K562 (cell line): ENCODE measurements around the gene EPB41L1. TPM values are rescaled to one million over a fixed set of nuclear protein-coding genes. Genes with fewer than 3 reads are reported as not detected.

Experiments
- CTBP1 ChIP-seq: fragments of 450-650 bp; IDR thresholded peaks from 2 replicates; pipeline ENCODE4 v1.6.1; 2016; ENCODE audit warnings: borderline replicate concordance
- DMBX1 ChIP-seq: fragments of 250-450 bp; sonication (Bioruptor Pico); IDR thresholded peaks from 2 replicates; pipeline ENCODE4 v1.8.0; 2022; ENCODE audit warnings: inconsistent platforms, mild to moderate bottlenecking, moderate library complexity, borderline replicate concordance
- DPF2 ChIP-seq: fragments of 450-650 bp; IDR thresholded peaks from 2 replicates; pipeline ENCODE4 v1.6.1; 2016
- ETS1 ChIP-seq: conservative IDR thresholded peaks from 2 replicates; pipeline ENCODE4 v1.6.1; 2011; ENCODE audit warnings: low read depth, mild to moderate bottlenecking, low read length; ENCODE audit not compliant: control insufficient read depth
- ETV6 ChIP-seq, 3 experiments: fragments of 150-350 bp in 1 of 3; sonication (generic) in 1 of 3; formaldehyde crosslinking in 1 of 3; IDR thresholded peaks; 2 replicates each; pipeline versions ENCODE4 v1.6.1 to v1.8.0; 2014 to 2022; ENCODE audit warnings: borderline replicate concordance in 2 of 3, low read depth in 2 of 3, antibody characterized with exemption in 1 of 3, low read length in 1 of 3, mild to moderate bottlenecking in 1 of 3, missing genetic modification reagents in 1 of 3
- JUND ChIP-seq, 2 experiments: IDR thresholded peaks; 2 replicates in 1 of 2; 3 replicates in 1 of 2; pipeline ENCODE4 v1.6.1; 2011; ENCODE audit warnings: borderline replicate concordance in 2 of 2, low read depth in 2 of 2, low read length in 2 of 2, improper control_type of control experiment in 1 of 2, missing biosample characterization in 1 of 2, missing genetic modification characterization in 1 of 2, missing genetic modification reagents in 1 of 2
- KHSRP ChIP-seq: fragments of 450-650 bp; IDR thresholded peaks from 2 replicates; pipeline ENCODE4 v1.6.1; 2017
- LCOR ChIP-seq: sonication (generic); formaldehyde crosslinking; IDR thresholded peaks from 2 replicates; pipeline ENCODE4 v1.8.0; 2022; ENCODE audit warnings: mild to moderate bottlenecking, missing genetic modification reagents
- NFE2 ChIP-seq: IDR thresholded peaks from 2 replicates; pipeline ENCODE4 v1.6.1; 2014; ENCODE audit warnings: antibody characterized with exemption, low read depth
- SMAD4 ChIP-seq: fragments of 250-450 bp; sonication (Bioruptor Pico); conservative IDR thresholded peaks from 2 replicates; pipeline ENCODE4 v1.8.0; 2021; ENCODE audit warnings: inconsistent platforms, mild to moderate bottlenecking, moderate library complexity
- SMC3 ChIP-seq: conservative IDR thresholded peaks from 2 replicates; pipeline ENCODE4 v1.6.1; 2011; ENCODE audit warnings: low read depth, low read length, improper control_type of control experiment; ENCODE audit not compliant: insufficient read depth
- USF1 ChIP-seq: sonication (generic); formaldehyde crosslinking; IDR thresholded peaks from 2 replicates; pipeline ENCODE4 v1.9.0; 2022; ENCODE audit warnings: mild to moderate bottlenecking, missing genetic modification reagents
- ZC3H11A ChIP-seq: IDR thresholded peaks from 2 replicates; pipeline ENCODE4 v1.6.1; 2012; ENCODE audit warnings: low read depth, low read length, improper control_type of control experiment
- ZNF165 ChIP-seq: fragments of 250-450 bp; sonication (Bioruptor Pico); IDR thresholded peaks from 2 replicates; pipeline ENCODE4 v1.4.0; 2020; ENCODE audit warnings: borderline replicate concordance
- ZNF263 ChIP-seq: sonication (generic); formaldehyde crosslinking; IDR thresholded peaks from 2 replicates; pipeline ENCODE4 v1.8.0; 2022; ENCODE audit warnings: mild to moderate bottlenecking, missing genetic modification reagents, borderline replicate concordance
- ZNF347 ChIP-seq: fragments of 450-650 bp; formaldehyde crosslinking; IDR thresholded peaks from 2 replicates; pipeline ENCODE4 v1.4.0; 2020; ENCODE audit warnings: low read depth, mild to moderate bottlenecking, moderate library complexity
- ZNF696 ChIP-seq: fragments of 250-450 bp; sonication (Bioruptor Pico); conservative IDR thresholded peaks from 2 replicates; pipeline ENCODE4 v1.4.0; 2020; ENCODE audit warnings: mild to moderate bottlenecking, moderate library complexity
- ZSCAN29 ChIP-seq: fragments of 450-650 bp; IDR thresholded peaks from 2 replicates; pipeline ENCODE4 v1.6.1; 2017
- polyA plus RNA-seq, 8 experiments: library from polyadenylated mRNA; depleted of rRNA in 4 of 8; stranded (reverse) in 5 of 8; unstranded in 3 of 8; fragments of >200 nt; fragmentation: Nextera tagmentation in 2 of 8; fragmentation: Illumina TruSeq in 1 of 8; extraction: Ambion mirVana in 2 of 8; extraction: Trizol in 1 of 8; gene quantifications; 2 replicates each; pipeline versions ENCODE4 v1.2.1 to v1.2.3, GENCODE V29; 2011 to 2014; ENCODE audit warnings: inconsistent platforms in 1 of 8, missing spikeins in 1 of 8
- total RNA-seq, 7 experiments: library from RNA; depleted of rRNA in 6 of 7; stranded (reverse); fragments of >200 nt in 6 of 7; fragmentation: Illumina TruSeq in 2 of 7; extraction: Trizol in 2 of 7; gene quantifications; 2 replicates each; pipeline versions ENCODE4 v1.2.1 to v1.2.3, GENCODE V29; 2011 to 2021; ENCODE audit warnings: low replicate concordance in 1 of 7
- TF ChIP-seq, protein P1 (sequence below), 2 experiments: IDR thresholded peaks in 1 of 2; conservative IDR thresholded peaks in 1 of 2; 2 replicates each; pipeline ENCODE4 v1.6.1; 2016; ENCODE audit warnings: low read depth in 2 of 2, mild to moderate bottlenecking in 1 of 2, missing compliant biosample characterization in 1 of 2, missing genetic modification characterization in 1 of 2, moderate library complexity in 1 of 2

Gene EPB41L1
- total and polyA plus RNA-seq, 9 of the 15 experiments (the other 6 are each of a cell fraction or from before 2014, with no cell fraction given), result 0.11 to 4.3 (median 1.3) TPM

- TF ChIP-seq ZNF165 (CRISPR knock-in tag) (no peak), ETS1 (peak; percentile 64; the same call in 1 of the 2 replicates), CTBP1 (peak; percentile 98), ETV6 (IDR thresholded peaks at IDR 0.05; ENCODE audit: borderline replicate concordance in 1 of 2, low read depth in 2 of 2, low read length in 1 of 2) (peak in 1 of 2 experiments; percentile 34; a peak in 1 of 4 replicates), ETV6 (CRISPR knock-in tag; IDR thresholded peaks at IDR 0.05; ENCODE audit: borderline replicate concordance) (no peak), ZNF696 (CRISPR knock-in tag) (no peak), ZNF263 (CRISPR knock-in tag) (no peak; the same call in 1 of the 2 replicates), NFE2 (peak; percentile 25; the same call in 1 of the 2 replicates), DPF2 (peak; percentile 96), SMC3 (no peak), ZC3H11A (no peak), SMAD4 (CRISPR knock-in tag) (peak; percentile 90), ZNF347 (CRISPR knock-in tag) (no peak), USF1 (CRISPR knock-in tag) (peak; percentile 62), JUND (IDR thresholded peaks at IDR 0.05; ENCODE audit: borderline replicate concordance, low read depth, low read length) (peak; percentile 84), JUND (tag; IDR thresholded peaks at IDR 0.05; ENCODE audit: borderline replicate concordance, low read depth, low read length) (peak; percentile 66; the same call in 1 of the 3 replicates), ZSCAN29 (no peak), DMBX1 (CRISPR knock-in tag) (peak; percentile 81), LCOR (CRISPR knock-in tag) (peak; percentile 65; the same call in 1 of the 2 replicates), KHSRP (0 out of 2 replicates have a peak, but pooled peaks have one; percentile 25)
- TF ChIP-seq, protein P1, sequence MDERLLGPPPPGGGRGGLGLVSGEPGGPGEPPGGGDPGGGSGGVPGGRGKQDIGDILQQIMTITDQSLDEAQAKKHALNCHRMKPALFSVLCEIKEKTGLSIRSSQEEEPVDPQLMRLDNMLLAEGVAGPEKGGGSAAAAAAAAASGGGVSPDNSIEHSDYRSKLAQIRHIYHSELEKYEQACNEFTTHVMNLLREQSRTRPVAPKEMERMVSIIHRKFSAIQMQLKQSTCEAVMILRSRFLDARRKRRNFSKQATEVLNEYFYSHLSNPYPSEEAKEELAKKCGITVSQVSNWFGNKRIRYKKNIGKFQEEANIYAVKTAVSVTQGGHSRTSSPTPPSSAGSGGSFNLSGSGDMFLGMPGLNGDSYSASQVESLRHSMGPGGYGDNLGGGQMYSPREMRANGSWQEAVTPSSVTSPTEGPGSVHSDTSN (CRISPR knock-in tag; IDR thresholded peaks at IDR 0.05; ENCODE audit: low read depth), result no peak
- TF ChIP-seq, protein P1 (tag; conservative IDR thresholded peaks at IDR 0.05; ENCODE audit: low read depth), result peak; percentile 23; the same call in 1 of the 2 replicates
These were observed 28.8 kb downstream of the EPB41L1 start (continued) for GRCh38 chr20:36183155-36183944.
